ENCODE data around the gene SPON1. TPM values are rescaled to one million over a fixed set of nuclear protein-coding genes. Genes with fewer than 3 reads are reported as not detected.

Gene SPON1
- total RNA-seq, 4 donors from 2014 or later = 58.5 to 344 (median 105) TPM

DNA sequence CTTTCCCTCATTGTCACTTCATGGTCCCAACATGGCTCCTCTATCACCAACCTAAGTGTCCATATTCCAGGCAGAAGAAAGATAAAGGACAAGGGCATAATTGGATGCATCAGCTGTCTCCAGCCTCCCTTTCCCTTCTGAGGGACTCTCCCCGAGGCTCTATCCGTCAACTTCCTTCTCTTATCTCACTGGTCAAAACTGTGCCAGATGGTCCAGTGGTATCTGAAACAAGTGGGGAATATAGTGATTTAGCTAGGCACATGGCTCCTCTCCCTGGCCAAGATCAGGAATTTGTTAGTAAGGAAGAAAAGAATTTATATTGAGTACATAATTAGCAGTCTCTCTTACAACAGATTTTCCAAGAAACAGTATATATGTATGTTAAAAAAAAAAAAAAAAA is 12.6 kb upstream of the SPON1 start:
- TF ChIP-seq, protein P1, sequence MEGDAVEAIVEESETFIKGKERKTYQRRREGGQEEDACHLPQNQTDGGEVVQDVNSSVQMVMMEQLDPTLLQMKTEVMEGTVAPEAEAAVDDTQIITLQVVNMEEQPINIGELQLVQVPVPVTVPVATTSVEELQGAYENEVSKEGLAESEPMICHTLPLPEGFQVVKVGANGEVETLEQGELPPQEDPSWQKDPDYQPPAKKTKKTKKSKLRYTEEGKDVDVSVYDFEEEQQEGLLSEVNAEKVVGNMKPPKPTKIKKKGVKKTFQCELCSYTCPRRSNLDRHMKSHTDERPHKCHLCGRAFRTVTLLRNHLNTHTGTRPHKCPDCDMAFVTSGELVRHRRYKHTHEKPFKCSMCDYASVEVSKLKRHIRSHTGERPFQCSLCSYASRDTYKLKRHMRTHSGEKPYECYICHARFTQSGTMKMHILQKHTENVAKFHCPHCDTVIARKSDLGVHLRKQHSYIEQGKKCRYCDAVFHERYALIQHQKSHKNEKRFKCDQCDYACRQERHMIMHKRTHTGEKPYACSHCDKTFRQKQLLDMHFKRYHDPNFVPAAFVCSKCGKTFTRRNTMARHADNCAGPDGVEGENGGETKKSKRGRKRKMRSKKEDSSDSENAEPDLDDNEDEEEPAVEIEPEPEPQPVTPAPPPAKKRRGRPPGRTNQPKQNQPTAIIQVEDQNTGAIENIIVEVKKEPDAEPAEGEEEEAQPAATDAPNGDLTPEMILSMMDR (IDR thresholded peaks at IDR 0.05; ENCODE audit: low read depth) = no peak

DNA sequence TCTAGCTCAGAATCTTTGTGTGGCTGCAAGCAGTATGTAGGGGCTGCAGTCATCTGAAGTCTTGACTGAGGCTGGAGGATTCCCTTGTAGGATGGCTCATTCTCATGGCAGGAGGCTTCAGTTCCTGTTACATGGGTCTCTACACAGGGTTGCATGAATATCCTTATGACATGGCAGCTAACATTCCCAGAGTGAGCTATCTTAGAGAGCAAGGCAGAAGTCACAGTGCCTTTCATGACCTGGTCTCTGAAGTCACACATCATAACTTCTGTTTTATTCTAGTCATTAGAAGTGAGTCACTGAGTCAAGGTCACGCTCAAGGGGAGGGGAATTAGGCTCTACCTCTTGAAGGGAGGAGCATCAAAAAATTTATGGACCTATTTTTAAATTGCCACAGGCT is 10.3 kb upstream of the SPON1 start:
- TF ChIP-seq, protein P1 (IDR thresholded peaks at IDR 0.05; ENCODE audit: low read depth) = no peak

DNA sequence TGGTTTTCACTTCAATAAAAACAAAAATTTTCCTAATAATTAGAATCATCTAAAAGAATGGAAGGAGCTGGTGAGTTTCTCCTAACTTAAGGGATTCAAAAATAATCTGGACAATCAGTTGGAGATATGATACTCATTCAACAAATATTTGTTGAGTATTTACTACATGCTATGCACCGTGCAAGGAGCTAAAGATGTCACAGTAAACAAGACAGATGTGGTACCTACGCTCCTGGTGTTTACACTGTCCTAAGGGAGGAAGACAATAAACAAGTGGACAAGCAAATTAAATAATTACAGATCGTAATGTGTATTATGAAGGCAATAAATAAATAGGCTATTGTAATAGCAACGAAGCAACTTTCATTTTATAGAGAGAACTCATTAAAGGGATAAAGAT is 9.9 kb upstream of the SPON1 start:
- TF ChIP-seq, protein P1 (IDR thresholded peaks at IDR 0.05; ENCODE audit: low read depth) = no peak

DNA sequence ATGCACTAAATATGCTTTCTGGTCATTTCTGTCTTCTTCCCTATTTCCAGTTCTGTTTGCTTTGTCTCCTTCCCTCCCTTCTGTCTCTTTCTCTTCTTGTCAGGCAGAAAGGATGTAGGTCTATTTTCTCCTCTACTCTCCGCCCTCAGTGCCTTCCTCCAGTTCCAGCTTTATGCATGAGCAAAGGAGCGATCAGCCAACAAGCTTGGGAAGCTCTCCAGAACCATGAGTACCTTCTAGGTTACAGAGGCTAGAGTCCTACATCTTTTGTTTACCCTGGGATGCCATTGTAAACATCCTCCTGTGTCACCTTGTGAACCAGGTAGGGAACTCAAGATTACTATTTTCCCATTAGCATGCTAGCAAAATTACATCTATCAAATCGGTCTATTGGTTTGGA is 7.9 kb upstream of the SPON1 start:
- TF ChIP-seq, protein P1 (IDR thresholded peaks at IDR 0.05; ENCODE audit: low read depth) = no peak

DNA sequence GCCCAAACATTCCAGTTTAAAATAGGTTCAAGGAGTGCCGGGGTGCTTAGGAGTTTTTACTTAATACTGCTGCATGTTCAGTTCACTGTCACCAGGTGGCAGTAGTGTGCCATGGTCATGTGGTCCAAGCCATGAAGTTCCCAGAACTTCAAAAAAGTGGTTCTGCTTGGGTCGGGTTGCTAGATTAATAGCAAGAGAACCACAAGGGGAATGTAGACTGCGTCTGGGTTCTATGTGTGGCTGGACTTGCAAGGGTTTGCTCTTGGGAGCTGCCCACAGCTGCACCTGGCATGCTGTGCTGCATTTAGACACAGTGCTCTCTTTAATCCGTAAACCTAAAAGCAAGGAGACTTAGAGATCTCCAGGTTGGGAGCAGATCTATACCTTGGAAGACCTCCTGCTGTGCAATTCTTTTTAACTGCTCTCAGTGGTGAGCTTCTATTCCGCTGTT is 6.5 kb upstream of the SPON1 start:
- TF ChIP-seq, protein P1 (IDR thresholded peaks at IDR 0.05; ENCODE audit: low read depth) = no peak

DNA sequence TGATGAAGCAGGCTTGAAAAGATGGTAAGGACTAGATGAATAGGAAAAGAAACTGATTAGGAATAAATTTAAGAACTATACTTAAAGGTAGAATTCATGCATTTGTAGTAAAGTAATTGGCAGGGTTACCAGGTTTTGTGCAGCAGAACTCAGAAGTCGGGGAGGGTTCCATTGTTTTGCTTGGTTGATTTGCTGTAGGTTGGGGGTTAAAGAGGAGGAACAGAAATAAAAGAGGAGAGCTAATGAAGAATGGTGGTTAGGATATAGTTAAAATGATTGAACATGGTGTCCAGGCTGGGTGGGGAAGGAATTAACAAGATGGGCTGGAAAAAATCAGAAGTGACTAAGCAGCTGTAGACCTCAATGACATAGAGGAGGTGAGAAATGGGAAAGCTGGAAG is 5.5 kb upstream of the SPON1 start:
- TF ChIP-seq, protein P1 (IDR thresholded peaks at IDR 0.05; ENCODE audit: low read depth) = no peak

DNA sequence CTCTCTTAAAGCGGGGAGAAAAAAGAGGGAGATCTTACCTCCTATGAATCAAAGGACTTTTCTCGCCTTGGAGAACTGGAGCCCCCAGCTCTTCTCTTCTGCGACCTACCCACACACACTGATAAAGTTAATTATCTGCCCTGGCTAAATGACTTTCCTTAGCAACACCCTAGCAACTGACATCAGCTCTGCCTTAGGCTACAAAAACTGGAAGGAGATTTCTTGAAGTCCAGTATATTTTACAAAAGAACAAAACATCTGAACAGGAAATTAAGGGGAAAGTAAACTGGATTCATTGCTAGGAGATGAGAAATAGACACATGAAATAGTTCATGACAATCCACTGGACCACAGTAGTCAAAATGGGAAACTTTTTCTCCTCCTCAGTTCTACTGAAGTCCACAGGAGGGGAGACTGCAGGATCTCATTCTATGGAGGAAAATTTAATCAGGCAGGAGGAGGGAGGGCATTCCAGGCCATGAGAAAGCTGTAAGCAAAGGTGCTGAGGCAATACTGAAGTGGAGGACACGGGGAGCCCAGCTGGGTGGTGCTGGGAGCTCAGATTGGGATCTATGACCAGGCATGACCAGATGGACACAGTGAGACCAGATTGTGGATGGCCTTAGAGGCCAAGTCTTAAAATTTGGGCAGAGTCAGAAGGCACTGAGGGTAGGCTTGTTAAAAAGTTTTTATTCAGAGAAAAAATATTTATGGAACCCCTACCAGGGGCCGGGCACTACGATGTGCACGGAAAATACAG is 3.7 kb upstream of the SPON1 start:
- TF ChIP-seq, protein P1 (IDR thresholded peaks at IDR 0.05; ENCODE audit: low read depth) = no peak

Measured in subcutaneous adipose tissue (tissue), 4 donors.